T follicular helper cell (primary cell): ENCODE results near the gene MEF2C.

Source experiments
- DNase-seq: peaks from one replicate; pipeline ENCODE4 v3.0.0-alpha.2; 2020; ENCODE audit warnings: low read depth

Gene MEF2C

GRCh38 chr5:88827997-88828396 is 55.0 kb downstream of the MEF2C start:
- DNase-seq: no peak

GRCh38 chr5:88826646-88827585 is 56.1 kb downstream of the MEF2C start:
- DNase-seq: no peak

GRCh38 chr5:88825584-88826315 is 57.2 kb downstream of the MEF2C start:
- DNase-seq: no peak

- DNase-seq: no peak
Observed at GRCh38 chr5:88824892-88825583, 57.9 kb downstream of the MEF2C start.

- DNase-seq: no peak
Observed at GRCh38 chr5:88824141-88824540, 58.8 kb downstream of the MEF2C start.

GRCh38 chr5:88823201-88823600 is 59.8 kb downstream of the MEF2C start:
- no peak for DNase-seq

- no peak for DNase-seq
Observed at GRCh38 chr5:88821161-88821560, 61.8 kb downstream of the MEF2C start.

GRCh38 chr5:88820581-88820980 is 62.4 kb downstream of the MEF2C start:
- no peak for DNase-seq

GRCh38 chr5:88819301-88819999 is 63.5 kb downstream of the MEF2C start:
- no peak for DNase-seq

- no peak for DNase-seq
Observed at GRCh38 chr5:88818296-88818695, 64.7 kb downstream of the MEF2C start.

- DNase-seq: no peak
Observed at GRCh38 chr5:88816195-88816594, 66.8 kb downstream of the MEF2C start.

- no peak for DNase-seq
Observed at GRCh38 chr5:88815050-88815789, 67.8 kb downstream of the MEF2C start.

GRCh38 chr5:88813805-88814575 is 69.0 kb downstream of the MEF2C start:
- DNase-seq: no peak

GRCh38 chr5:88813244-88813643 is 69.7 kb downstream of the MEF2C start:
- DNase-seq: no peak

GRCh38 chr5:88808153-88808552 is 74.8 kb downstream of the MEF2C start:
- no peak for DNase-seq

- DNase-seq: no peak
Observed at GRCh38 chr5:88807327-88807726, 75.7 kb downstream of the MEF2C start.

GRCh38 chr5:88806338-88806737 is 76.6 kb downstream of the MEF2C start:
- no peak for DNase-seq

- no peak for DNase-seq
Observed at GRCh38 chr5:88805151-88805784, 77.7 kb downstream of the MEF2C start.

GRCh38 chr5:88804444-88804843 is 78.5 kb downstream of the MEF2C start:
- no peak for DNase-seq

- no peak for DNase-seq
Observed at GRCh38 chr5:88803309-88803708, 79.7 kb downstream of the MEF2C start.
